Gastrocnemius medialis (tissue), 4 donors: ENCODE data around the gene MAD1L1.

ENCODE experiments used
- CTCF ChIP-seq, 5 experiments: fragments of 450-650 bp in 3 of 5; fragments of 200-600 bp in 2 of 5; sonication (generic) in 2 of 5; IDR thresholded peaks in 4 of 5; conservative IDR thresholded peaks in 1 of 5; 1 replicate in 4 of 5; 2 replicates in 1 of 5; pipeline ENCODE4 v1.5.1; 2016 to 2019; ENCODE audit warnings: antibody characterized with exemption in 5 of 5, mild to moderate bottlenecking in 3 of 5, moderate library complexity in 3 of 5
- POLR2A ChIP-seq, 2 donors: fragments of 450-650 bp; IDR thresholded peaks; one replicate each; pipeline ENCODE4 v1.6.1; 2017; ENCODE audit warnings: antibody characterized with exemption in 2 of 2, mild to moderate bottlenecking in 2 of 2, moderate library complexity in 2 of 2

GRCh38 chr7:2258661-2259365, 26.1 kb upstream of the MAD1L1 start:
- TF ChIP-seq CTCF (IDR thresholded peaks at IDR 0.05 in 4 of 5, conservative IDR thresholded peaks at IDR 0.05 in 1 of 5) (no peak), POLR2A (IDR thresholded peaks at IDR 0.05) (no peak)
